Subcutaneous adipose tissue (tissue), 4 donors: ENCODE results near the gene RBPMS2. TPM values are rescaled to one million over a fixed set of nuclear protein-coding genes. Genes with fewer than 3 reads are reported as not detected.

Experiments used
- CTCF ChIP-seq: fragments of 450-650 bp; IDR thresholded peaks from one replicate; pipeline ENCODE4 v1.5.1; 2016; ENCODE audit warnings: low read depth, mild to moderate bottlenecking, control low read depth, antibody characterized with exemption, moderate library complexity
- total RNA-seq, 4 donors: library from RNA; depleted of rRNA; stranded (reverse); fragments of >200 nt; gene quantifications; one replicate each; pipeline ENCODE4 v1.1.0, GENCODE V29; 2016

RBPMS2 gene
- total RNA-seq, 4 donors from 2014 or later: 0.98 to 6.4 (median 1.6) TPM

GRCh38 chr15:64712353-64712752, 63.0 kb downstream of the RBPMS2 start:
- TF ChIP-seq CTCF: no peak

- no peak for TF ChIP-seq CTCF
These were observed 64.5 kb downstream of the RBPMS2 start for GRCh38 chr15:64710676-64711428.

- TF ChIP-seq CTCF: no peak
These were observed 69.1 kb downstream of the RBPMS2 start for GRCh38 chr15:64706011-64706911.

- no peak for TF ChIP-seq CTCF
These were observed 70.4 kb downstream of the RBPMS2 start for GRCh38 chr15:64705006-64705405.

GRCh38 chr15:64703632-64703959, 71.8 kb downstream of the RBPMS2 start:
- TF ChIP-seq CTCF: no peak

GRCh38 chr15:64702816-64703631, 72.4 kb downstream of the RBPMS2 start:
- TF ChIP-seq CTCF: no peak
